ENCODE measurements around the gene HS3ST4.
"Not testable (repeated sequence)": the region's sequence is repeated elsewhere in the genome, so short reads cannot be mapped to it uniquely, and the experiment has no call there.

The HS3ST4 gene

GRCh38 chr16:26031286-26031685, 339.5 kb downstream of the HS3ST4 start:
- no peak overlapping the region for H3K27ac ChIP-seq
- ChIA-PET CTCF (interaction anchor here (0.6 kb wide), 1 partner anchor 25 kb away, joined by 3 read pairs; no protein-coding TSS in a partner anchor), POLR2A (ENCODE audit: low non-redundant PET) (no interaction called here)
- no peak for DNase-seq (ENCODE audit: low spot score)
- no peak for TF ChIP-seq CTCF (conservative IDR thresholded peaks at IDR 0.05; ENCODE audit: low read depth)

- CTCF ChIA-PET; DNase-seq (ENCODE audit: low spot score); POLR2A ChIA-PET (ENCODE audit: low non-redundant PET); H3K27ac ChIP-seq: not testable (repeated sequence)
These were observed 340.9 kb downstream of the HS3ST4 start for GRCh38 chr16:26032661-26033060.

GRCh38 chr16:26041952-26042668, 350.4 kb downstream of the HS3ST4 start:
- CTCF ChIA-PET = no interaction called here

GRCh38 chr16:26050472-26050871, 358.7 kb downstream of the HS3ST4 start:
- POLR2A ChIA-PET (ENCODE audit: low non-redundant PET) = no interaction called here
- H3K27ac ChIP-seq = no peak overlapping the region
- no peak for DNase-seq (ENCODE audit: low spot score)
- no peak for TF ChIP-seq CTCF (conservative IDR thresholded peaks at IDR 0.05; ENCODE audit: low read depth)
- CTCF ChIA-PET = interaction anchor here (0.7 kb wide), 1 partner anchor 81 kb away, joined by 3 read pairs; no protein-coding TSS in a partner anchor

More at GRCh38 chr16:26041952-26042668, 350.4 kb downstream of the HS3ST4 start:
- POLR2A ChIA-PET (ENCODE audit: low non-redundant PET) = no interaction called here
- no peak for TF ChIP-seq CTCF (conservative IDR thresholded peaks at IDR 0.05; ENCODE audit: low read depth)
- no peak overlapping the region for H3K27ac ChIP-seq
- no peak for DNase-seq (ENCODE audit: low spot score)

- no peak for DNase-seq (ENCODE audit: low spot score)
- no peak overlapping the region for H3K27ac ChIP-seq
- ChIA-PET POLR2A (ENCODE audit: low non-redundant PET) (no interaction called here), CTCF (interaction anchor here (0.7 kb wide), 1 partner anchor 82 kb away, joined by 3 read pairs; no protein-coding TSS in a partner anchor)
- no peak for TF ChIP-seq CTCF (conservative IDR thresholded peaks at IDR 0.05; ENCODE audit: low read depth)
These were observed 359.3 kb downstream of the HS3ST4 start for GRCh38 chr16:26051063-26051462.

GRCh38 chr16:26053889-26054288, 362.1 kb downstream of the HS3ST4 start:
- DNase-seq (ENCODE audit: low spot score) = no peak
- H3K27ac ChIP-seq = no peak overlapping the region
- no peak for TF ChIP-seq CTCF (conservative IDR thresholded peaks at IDR 0.05; ENCODE audit: low read depth)
- CTCF ChIA-PET = interaction anchor here (0.7 kb wide), 1 partner anchor 21 kb away, joined by 3 read pairs; no protein-coding TSS in a partner anchor
- POLR2A ChIA-PET (ENCODE audit: low non-redundant PET) = no interaction called here

GRCh38 chr16:26058326-26058725, 366.6 kb downstream of the HS3ST4 start:
- POLR2A ChIA-PET (ENCODE audit: low non-redundant PET) = no interaction called here
- TF ChIP-seq CTCF (conservative IDR thresholded peaks at IDR 0.05; ENCODE audit: low read depth) = no peak
- no peak for DNase-seq (ENCODE audit: low spot score)
- no peak overlapping the region for H3K27ac ChIP-seq
- CTCF ChIA-PET = no interaction called here
